SIG-M5 treated with dmso at 0.1 percent for 504 hours (cell line): ENCODE data around the gene TNFAIP2.

Experiments
- DNase-seq: peaks from one replicate; lab custom pipeline; 2025; ENCODE audit not compliant: unreplicated experiment; lab: John Stamatoyannopoulos, UW

The TNFAIP2 gene

DNA sequence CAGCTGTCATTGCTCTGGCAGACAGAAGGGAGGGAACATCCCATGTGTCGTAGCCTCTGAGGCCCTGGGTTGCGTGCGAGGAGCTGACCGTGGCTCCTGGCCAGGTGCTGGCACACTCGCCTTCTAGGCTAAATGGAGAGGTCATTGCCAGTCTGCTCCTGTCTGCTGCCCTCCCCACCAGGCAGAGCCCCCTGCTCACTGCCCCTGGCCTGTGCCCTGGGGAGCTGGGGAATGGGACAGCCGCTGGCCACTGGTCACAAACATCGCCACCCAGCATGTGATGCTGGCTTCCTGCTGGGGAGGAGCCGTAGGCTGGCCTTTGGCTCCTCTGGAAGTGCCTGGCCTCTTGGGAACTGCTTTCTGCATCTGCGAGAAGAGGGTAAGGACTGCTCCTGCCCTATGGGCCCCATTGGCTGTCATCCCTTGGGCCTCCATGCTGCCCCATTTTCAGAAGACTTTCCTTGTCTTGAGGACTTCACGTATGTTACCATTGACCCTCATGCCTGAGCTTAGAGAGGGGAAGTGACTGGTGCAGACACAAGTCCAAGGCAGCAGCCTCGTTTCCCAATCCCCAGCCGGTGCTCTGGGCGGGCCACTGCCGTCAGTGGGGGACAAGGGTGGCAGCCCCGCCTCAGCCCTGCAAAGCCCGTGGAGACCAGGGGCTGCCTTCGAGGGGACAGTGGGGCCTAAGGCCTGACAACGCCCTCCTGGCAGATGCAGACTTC is 2.0 kb upstream of the TNFAIP2 start:
- DNase-seq = peak; percentile 79

DNA sequence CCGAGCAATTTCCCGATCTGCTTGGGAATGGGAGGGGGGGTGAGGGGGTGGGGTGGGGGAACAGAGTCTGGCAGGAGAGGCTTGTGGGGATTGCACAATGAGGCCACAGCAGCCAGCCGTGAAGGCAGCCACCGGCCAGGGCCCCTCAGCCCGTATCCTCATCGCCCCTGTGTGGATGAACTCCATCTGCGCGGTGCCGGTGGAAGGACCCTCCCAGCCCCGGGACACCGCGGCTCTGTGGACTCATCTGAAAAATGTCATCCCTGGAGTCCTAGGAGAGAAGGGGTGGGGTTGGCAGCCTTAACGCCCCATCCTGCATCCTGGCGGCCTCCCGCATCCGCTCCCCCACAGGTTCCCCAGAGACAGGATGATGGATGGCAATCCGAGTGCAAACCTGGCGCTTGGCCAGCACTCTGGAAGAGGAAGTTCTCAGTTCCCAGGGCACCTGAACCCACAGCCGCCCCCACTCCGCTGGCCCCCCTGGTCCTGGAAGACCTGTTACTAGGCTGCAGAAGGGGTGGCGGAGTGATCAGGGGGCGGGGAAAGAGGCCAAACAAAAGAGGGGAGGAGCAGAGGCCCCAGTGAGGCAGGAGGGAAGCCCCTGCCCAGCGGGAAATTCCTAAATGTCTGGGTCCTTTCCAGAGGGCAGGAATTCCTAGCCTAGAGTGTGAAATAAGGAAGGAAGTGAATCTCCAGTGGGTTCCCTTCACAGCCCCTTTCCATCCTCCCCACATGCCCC is 1.2 kb upstream of the TNFAIP2 start:
- peak; percentile 67 for DNase-seq

DNA sequence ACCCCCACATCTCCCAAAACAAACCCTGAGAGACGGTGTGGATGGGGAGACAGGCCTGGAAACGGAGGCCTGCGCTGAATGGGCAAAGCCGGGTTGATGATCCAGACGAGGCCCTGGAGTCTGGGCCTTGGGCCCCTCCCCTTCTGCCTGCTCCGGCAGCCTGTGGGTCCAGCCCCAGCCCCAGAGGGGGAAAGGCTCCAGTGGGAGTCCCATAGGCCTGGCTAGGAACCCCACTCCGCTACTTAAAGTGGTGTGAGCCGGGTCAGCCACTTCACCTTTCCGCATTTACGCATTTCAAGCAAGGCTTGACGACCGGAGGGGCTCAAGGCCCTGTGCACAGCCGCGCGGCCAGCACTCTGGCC is 695 bp upstream of the TNFAIP2 start:
- no peak for DNase-seq

DNA sequence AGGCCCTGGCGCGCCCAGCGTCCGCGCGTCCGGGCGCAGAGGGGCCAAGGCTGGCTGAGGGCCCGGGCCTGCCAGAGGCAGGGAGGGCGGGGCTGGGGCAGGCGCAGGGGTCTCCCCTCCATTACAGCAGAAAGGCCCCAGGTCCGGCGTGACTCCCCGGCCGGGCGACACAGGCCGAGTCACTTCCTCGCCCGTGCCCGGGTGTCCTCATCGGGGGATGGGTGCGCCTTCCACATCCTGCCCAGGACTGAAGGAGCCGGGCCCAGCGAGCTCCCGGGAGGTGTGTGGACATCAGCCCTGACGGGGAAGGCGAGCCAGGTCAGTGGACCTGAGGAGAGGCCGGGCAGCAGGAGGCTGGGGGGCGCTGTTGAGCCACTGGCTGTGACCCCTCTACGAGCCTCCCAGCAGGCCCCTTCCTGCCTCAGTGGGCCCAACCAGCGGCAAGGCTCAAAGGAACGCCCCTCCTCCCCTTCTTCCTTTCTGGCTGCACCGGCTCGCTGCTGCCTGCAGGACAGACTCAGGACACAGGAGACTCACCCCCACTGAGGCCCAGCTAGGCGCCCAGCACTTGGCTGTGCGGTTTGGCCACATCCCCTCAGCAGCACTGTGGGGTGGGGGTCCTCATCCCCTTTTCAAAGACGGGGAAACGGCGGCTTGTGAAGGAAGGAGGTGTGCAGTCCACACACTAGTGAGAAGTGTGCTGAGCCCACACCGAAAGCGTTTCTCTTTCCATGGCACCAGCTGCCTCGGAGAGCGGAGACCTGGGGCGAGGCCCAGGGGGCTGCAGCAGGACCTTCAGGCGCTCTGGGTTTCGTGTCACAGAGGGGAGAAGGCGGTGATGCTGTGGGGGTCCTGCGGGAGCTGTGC is 606 bp downstream of the TNFAIP2 start:
- DNase-seq = no peak

DNA sequence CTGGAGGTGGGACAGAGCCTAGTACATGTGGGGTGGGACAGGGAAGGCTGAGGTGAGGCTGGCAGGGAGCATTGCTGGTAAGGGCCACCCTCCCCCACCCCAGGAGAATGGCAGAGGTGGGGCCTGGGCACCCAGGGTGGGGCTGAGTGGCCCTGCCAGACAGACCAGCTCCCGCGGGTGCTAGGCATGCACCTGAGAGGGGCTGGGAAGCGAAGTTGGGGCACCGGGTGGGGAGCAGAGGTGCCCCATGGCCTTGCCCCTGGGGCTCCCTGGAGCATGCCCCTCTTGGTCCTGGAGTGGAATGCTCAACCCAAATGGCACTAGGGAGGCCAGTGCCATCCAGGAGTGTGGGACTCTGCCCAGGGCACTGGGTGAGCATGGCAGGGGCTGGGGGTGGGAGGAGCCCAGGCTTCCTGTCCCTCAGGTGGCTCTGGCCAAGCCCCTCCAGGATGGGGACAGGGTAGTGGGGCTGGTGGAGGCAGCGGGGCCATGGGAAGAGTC is 1.3 kb downstream of the TNFAIP2 start:
- no peak for DNase-seq

DNA sequence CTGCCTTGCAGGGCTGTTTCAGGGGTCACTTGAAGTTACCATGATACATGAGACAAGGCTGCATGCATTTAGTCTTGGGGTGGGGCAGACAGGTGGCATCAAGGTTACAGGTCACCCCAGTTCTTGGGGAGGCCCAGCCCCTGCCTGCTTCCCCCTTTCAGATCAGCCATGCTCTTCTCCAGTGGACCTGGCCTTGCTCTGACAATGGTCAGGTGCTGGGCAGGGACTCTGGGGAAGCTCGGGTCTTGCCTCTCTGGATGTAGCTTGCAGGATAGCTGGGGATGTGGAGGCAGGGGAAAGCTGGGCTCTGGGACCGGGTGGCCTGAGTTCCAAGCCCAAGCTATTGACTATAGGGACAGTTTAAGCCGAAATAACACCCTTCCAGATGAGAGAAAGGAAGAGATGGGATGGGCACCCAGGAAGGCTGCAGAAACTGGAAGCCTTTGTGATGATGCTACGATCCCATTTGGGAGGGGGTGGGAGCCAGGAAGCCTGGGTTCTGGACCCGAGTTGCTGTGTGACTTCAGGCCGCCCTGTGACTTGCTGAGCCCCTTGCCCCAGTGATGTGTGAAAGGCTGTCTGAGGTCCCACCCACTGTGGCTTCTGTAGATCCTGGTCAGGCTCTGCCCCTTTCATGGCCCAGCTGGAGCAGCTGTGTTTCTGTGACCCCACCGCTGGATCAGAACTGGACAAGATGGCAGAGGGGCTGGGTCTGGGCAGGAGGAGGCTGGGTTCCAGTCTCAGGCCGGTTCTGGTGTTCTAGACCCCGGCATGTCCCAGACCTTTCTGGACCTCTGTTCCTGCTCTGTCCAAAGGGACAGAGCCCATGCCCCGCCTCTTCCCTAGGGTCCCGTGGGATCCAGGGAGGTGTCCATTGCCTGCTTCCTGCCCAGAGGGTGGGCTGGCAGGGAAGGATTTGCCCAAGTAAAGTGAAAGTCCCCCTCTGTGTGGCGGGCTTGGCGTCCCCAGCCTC is 2.1 kb downstream of the TNFAIP2 start:
- DNase-seq = no peak

DNA sequence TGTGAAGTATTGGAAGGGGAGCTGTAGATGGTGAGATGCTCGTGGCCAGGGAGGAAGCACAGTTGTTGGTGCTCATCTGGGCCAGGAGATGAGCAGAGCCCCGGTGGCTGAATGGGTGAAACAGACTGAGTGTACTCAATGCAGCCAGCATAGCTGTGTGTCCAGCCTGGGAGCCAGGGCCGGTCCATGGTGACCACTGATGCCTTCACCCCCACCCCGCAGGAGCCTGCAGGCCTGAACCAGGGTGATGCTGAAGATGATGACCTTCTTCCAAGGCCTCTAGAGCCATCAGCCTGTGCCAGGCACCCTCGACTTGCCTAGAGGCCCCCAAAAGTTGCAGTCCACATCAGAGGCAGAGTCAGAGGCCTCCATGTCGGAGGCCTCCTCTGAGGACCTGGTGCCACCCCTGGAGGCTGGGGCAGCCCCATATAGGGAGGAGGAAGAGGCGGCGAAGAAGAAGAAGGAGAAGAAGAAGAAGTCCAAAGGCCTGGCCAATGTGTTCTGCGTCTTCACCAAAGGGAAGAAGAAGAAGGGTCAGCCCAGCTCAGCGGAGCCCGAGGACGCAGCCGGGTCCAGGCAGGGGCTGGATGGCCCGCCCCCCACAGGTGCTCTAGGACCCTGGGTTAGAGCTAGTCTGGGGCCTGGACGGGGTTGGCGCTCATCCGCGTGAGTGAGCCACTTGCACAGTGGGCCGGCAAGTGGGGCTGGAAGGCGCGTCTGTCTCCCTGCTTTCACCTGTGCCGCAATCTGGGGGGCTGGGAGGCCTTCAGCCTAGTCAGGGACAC is 3.0 kb downstream of the TNFAIP2 start:
- DNase-seq = no peak

DNA sequence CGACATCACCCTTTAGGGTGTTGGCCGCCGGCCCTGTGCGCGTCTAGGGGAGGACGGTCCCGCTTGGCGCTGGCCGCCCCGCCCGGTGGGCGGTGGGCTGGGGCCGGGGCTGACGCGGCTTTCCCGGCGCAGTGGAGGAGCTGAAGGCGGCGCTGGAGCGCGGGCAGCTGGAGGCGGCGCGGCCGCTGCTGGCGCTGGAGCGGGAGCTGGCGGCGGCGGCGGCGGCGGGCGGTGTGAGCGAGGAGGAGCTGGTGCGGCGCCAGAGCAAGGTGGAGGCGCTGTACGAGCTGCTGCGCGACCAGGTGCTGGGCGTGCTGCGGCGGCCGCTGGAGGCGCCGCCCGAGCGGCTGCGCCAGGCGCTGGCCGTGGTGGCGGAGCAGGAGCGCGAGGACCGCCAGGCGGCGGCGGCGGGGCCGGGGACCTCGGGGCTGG is 3.6 kb downstream of the TNFAIP2 start:
- peak; percentile 20 for DNase-seq

DNA sequence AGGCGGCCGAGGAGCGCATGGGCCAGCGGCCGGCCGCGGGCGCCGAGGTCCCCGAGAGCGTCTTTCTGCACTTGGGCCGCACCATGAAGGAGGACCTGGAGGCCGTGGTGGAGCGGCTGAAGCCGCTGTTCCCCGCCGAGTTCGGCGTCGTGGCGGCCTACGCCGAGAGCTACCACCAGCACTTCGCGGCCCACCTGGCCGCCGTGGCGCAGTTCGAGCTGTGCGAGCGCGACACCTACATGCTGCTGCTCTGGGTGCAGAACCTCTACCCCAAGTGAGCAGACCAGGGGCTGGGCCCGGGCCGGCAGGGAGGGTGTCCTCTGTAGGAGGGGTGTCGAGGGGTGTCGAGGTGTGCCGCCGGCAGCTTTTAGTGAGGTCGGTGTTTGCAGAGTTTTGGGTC is 4.1 kb downstream of the TNFAIP2 start:
- DNase-seq = no peak

DNA sequence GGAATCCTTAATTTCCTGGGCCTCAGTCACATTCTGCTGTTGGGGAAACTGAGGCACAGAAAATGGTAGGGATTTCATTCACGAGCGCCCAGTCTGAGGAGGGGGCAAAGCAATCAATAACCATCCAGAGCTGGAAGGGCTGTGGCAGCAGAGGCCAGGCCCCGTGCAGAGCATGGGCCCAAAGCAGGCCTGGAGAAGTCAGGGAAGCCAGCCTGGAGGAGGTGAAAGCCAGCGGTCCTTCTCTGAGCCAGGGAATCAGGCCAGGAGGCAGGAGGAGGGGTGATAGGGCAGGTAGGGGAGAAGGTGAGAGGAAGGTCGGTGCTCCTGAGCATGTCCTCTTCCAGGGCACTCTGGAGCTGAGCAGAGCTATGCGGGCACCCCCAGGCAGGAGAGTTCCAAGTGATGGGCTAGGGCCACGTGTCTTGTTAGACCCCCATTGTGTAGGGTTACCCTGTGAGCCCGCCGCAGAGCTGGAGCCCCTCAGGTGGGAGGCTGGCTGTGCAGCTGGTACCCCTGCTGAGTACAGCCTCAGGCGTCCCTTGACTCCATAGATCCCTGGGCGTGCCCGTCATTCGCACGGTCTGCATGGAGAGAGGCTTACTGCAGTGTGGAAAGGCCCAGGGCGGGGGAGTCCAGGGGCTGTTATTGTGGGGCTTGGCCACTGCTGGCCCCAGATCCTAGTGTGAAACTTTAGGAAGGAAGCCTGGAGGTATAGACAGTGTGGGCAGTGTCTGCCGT is 4.8 kb downstream of the TNFAIP2 start:
- DNase-seq = no peak

DNA sequence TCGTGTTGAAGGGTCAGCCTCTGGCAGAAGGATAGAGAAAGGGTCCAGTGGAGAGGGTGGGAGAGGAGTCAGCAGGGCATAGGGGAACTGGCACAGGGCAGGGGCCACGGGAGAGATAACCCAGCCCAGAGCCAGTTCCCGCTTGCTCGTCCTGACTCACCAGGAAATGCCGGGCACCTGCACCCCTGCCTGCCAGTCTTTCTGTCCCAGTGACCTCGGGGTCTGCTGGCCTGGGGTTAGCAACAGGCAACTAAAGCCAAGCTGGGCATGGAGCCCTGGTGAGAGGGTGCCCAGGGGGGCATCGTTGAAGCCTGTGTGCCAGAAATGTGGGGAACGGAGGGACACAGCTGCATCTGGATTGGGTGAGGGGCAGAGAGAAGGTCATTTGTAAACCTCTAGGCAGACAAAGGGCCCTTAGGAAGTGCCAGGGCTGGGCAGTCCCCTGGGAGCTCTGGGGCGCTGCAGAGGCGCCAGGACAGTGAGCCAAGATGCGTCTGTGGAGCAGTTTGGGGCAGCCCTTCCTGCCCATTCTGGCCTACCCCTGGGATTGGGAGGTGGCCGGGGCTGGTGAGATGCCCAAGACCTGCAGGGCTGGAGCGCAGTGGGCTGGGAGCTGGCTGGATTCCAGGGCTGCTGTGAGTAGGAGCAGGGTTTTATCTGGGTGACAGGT is 5.5 kb downstream of the TNFAIP2 start:
- DNase-seq = no peak

DNA sequence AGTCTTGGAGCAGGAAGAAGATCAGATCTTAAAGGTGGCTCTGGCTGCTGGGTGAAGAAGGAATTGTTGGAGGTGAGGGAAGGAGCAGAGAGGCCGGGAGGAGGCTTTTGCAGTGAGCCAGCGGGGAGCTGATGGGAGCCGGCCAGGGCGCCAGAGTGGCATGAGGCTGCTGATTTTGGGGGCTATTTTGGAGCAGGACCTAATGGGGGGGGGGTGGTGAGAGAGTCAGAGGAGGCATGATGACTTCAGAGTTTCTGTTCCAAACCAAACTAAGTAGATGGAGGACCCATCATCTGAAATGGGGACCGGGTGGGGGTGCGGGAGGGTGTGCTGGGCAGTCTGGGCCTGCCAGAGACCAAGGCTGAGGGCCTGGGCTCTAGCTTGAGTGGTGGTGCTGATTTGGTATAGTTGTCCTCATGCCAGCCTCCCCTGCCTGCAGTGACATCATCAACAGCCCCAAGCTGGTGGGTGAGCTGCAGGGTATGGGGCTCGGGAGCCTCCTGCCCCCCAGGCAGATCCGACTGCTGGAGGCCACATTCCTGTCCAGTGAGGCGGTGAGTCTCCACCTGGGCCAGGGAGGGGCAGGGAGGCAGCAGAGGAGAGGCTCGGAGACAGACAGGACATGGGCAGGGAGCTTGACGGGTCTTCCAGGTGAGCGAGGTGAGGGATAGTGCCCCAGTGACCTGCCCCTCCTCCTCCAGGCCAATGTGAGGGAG is 6.2 kb downstream of the TNFAIP2 start:
- DNase-seq = no peak

DNA sequence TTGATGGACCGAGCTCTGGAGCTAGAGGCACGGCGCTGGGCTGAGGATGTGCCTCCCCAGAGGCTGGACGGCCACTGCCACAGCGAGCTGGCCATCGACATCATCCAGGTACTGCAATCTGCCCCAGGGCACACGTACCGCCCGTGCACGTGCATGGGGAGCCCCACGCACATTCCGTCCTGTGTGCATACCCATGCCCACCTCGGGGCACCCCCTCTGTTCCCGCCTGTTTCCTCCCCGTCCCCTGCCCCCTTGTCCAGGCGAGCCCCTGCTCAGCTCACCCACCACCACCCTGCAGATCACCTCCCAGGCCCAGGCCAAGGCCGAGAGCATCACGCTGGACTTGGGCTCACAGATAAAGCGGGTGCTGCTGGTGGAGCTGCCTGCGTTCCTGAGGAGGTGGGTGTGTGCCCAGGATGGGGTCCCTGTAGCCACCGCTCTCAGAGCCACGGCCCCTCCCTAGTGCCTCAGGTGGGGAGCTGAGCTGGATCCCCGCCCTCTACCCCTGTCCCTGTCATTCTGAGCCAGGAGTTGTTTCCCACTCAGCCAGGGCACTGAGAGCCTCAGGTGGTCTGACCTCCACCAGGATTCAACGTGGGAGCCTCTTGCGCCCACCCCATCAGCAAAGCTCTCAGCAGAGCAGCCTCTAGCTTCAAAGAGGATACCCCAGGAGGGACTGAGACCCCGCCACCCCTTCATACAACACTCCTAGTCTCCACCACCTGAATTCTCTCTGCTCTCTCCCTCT is 6.9 kb downstream of the TNFAIP2 start:
- no peak for DNase-seq

DNA sequence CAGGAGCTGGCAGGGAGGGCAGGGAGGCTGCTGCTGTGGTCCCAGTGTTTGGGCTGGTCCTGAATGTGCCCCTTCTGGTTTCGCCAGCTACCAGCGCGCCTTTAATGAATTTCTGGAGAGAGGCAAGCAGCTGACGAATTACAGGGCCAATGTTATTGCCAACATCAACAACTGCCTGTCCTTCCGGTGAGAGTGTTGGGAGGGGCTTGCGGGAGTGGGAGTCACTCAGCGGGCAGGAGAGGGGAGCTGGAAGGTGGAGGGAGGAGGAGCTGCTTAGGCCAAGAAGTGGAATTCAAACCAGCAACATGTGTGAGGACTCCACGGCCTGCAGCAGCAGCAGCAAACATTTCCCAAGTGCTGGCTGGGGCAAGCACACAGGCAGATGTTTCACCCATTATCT is 7.7 kb downstream of the TNFAIP2 start:
- no peak for DNase-seq

DNA sequence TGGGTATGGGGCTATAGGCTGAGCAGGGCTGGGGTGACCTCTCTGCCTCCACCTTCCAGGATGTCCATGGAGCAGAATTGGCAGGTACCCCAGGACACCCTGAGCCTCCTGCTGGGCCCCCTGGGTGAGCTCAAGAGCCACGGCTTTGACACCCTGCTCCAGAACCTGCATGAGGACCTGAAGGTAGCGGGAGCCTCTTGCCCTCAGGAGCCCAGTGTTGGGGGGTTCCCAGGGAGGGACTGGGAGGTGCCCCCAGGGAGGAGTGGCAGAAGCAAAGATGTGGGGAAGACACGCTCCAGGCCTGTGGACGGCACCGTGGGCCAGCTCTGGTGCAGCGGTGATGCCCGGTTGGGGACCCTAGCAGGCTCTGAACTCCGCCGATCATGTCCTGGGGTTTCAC is 8.3 kb downstream of the TNFAIP2 start:
- DNase-seq = no peak

DNA sequence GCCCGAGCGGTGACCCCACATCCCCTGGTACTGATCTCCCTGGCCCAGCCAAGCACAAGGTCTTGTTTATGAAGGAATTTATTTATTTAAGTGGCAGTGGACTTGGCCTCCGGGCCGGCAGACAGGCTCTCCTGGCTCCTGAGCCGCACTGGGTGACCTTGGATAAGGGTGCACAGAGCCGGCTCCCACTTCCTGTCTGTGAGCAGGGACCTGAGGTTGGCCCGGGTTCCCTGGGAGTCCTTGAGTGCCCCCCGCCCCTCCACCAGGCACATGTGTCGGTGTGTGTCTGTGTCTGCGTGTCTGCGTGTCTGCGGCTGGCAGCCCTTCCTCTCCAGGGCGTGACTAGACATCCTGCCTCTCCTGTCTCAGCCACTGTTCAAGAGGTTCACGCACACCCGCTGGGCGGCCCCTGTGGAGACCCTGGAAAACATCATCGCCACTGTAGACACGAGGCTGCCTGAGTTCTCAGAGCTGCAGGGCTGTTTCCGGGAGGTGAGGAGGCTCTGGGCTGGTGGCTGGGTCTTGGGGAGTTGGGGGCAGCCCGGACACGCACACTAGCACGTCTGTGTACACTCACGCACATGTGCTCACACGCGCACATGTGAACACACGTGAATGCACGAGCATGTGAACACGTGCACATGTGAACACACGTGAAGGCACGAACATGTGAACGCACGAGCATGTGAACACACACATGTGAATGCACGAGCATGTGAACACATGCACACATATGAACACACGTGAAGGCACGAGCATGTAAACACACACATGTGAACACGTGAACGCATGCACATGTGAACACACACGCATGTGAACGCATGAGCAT is 9.3 kb downstream of the TNFAIP2 start:
- DNase-seq = no peak
